GM21526 (cell line): Measurements from ENCODE around the gene ACIN1.
"Not testable (repeated sequence)": the region's sequence is repeated elsewhere in the genome, so short reads cannot be mapped to it uniquely, and the experiment has no call there.

ENCODE experiments used
- ATAC-seq: cut with Tn5 transposase; IDR thresholded peaks from one replicate; pipeline ENCODE4 v1.9.1; 2021; ENCODE audit warnings: moderate library complexity; ENCODE audit not compliant: unreplicated experiment, low FRiP score

ACIN1 gene

GRCh38 chr14:23109769-23110168 is 14.8 kb upstream of the ACIN1 start:
- ATAC-seq: no peak

- not testable (repeated sequence) for ATAC-seq
Observed at GRCh38 chr14:23108169-23108568, 13.2 kb upstream of the ACIN1 start.

- not testable (repeated sequence) for ATAC-seq
Observed at GRCh38 chr14:23107620-23108019, 12.7 kb upstream of the ACIN1 start.

- no peak for ATAC-seq
Observed at GRCh38 chr14:23106747-23107045, 11.8 kb upstream of the ACIN1 start.

- ATAC-seq: no peak
Observed at GRCh38 chr14:23105348-23105824, 10.4 kb upstream of the ACIN1 start.

- no peak for ATAC-seq
Observed at GRCh38 chr14:23104591-23105347, 9.8 kb upstream of the ACIN1 start, which contains the start of gene CIROP. TSS of gene CIROP (minus strand) at chr14:23104989. CDS start at chr14:23104920, 69 bp downstream.

- ATAC-seq: no peak
Observed at GRCh38 chr14:23104070-23104590, 9.2 kb upstream of the ACIN1 start.

- no peak for ATAC-seq
Observed at GRCh38 chr14:23103581-23103980, 8.6 kb upstream of the ACIN1 start.

GRCh38 chr14:23102801-23103200 is 7.9 kb upstream of the ACIN1 start:
- no peak for ATAC-seq

GRCh38 chr14:23101986-23102625 is 7.2 kb upstream of the ACIN1 start:
- ATAC-seq: no peak

- ATAC-seq: no peak
Observed at GRCh38 chr14:23101213-23101970, 6.5 kb upstream of the ACIN1 start.

GRCh38 chr14:23099212-23099861 is 4.4 kb upstream of the ACIN1 start:
- no peak for ATAC-seq

GRCh38 chr14:23097786-23098185 is 2.9 kb upstream of the ACIN1 start:
- ATAC-seq: no peak

GRCh38 chr14:23095196-23096108 is 516 bp upstream of the ACIN1 start, which contains the start of gene C14orf119:
TSS of gene C14orf119 (plus strand) at chr14:23095505. CDS start at chr14:23097659, 2,154 bp downstream.
- ATAC-seq: peak; percentile 85

GRCh38 chr14:23093991-23094665 is 808 bp downstream of the ACIN1 start:
- ATAC-seq: peak; percentile 37

- no peak for ATAC-seq
Observed at GRCh38 chr14:23093526-23093925, 1.4 kb downstream of the ACIN1 start.

GRCh38 chr14:23093104-23093503 is 1.8 kb downstream of the ACIN1 start:
- no peak for ATAC-seq

- ATAC-seq: no peak
Observed at GRCh38 chr14:23091294-23092225, 3.4 kb downstream of the ACIN1 start.
